Limb (tissue), 2 donors: Measurements from ENCODE around the gene AMPD3.
"Not testable (repeated sequence)": the region's sequence is repeated elsewhere in the genome, so short reads cannot be mapped to it uniquely, and the experiment has no call there.

Experiments
- DNase-seq, 2 donors: peaks; one replicate each; pipeline ENCODE4 v3.0.0-alpha.2; 2016; ENCODE audit errors: extremely low spot score in 2 of 2

AMPD3 gene

GRCh38 chr11:10436683-10437082, 18.4 kb upstream of the AMPD3 start:
- not testable (repeated sequence) for DNase-seq

- DNase-seq, result no peak
Observed at GRCh38 chr11:10438458-10438857, 16.6 kb upstream of the AMPD3 start.

- DNase-seq, result no peak
Observed at GRCh38 chr11:10439351-10439750, 15.7 kb upstream of the AMPD3 start.

DNA sequence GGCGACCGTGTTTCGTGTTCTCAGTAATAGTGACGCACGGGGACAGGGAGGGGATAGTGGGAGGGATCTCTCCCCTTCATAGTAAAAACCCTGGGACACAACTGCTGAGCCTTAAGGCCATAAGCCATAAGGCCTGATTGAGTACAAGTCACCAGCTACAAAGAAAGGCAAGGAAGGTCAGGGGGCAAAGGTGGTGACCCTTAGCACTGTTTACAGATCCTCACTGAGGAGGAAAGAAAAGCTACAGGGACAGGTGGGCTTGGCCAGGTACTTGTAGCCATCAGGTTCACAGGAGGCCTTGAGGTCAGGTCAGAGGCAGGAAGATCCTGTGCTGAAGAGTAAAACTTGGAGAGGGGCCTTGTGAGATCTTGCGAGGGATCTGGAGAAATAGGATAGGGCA, 15.1 kb upstream of the AMPD3 start:
- no peak for DNase-seq

DNA sequence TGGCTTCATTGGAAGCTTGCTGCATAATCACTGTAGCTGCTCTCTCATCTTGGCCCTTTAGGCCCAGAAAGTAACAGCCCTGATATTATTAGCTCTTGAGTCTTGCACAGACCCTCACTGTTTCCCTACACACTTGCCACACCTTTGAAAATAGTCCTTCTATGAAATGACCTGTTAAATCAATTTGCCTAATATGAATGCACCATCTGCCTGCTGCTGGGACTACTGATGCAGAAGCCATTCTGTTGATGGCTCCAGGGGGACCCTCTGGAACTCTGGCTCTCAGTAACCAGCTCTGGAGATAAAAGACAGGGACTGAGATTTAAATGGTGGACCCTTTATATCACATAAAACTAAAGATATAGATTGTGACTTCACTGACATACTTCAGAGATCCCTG, 14.7 kb upstream of the AMPD3 start:
- no peak for DNase-seq

DNA sequence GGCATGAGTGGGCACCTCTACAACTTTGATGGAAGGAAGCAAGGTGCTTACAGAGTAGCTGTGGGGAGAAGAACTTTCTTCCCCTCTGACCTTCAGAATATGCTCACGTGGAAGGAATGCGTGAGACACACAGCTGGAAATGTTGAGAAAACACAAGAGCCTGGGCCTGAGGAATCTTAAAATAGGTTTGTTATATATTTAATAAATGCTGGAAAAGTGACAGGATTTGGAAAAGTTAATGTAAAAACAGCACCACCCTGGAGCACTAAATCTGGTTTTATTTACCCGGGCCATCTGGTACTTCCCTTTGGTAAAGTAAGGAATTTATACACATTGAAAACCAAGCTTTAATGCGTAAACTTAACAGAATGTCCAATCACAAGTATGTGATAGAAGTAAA, 14.0 kb upstream of the AMPD3 start:
- no peak for DNase-seq

GRCh38 chr11:10441652-10442503, 13.2 kb upstream of the AMPD3 start:
- no peak for DNase-seq

DNA sequence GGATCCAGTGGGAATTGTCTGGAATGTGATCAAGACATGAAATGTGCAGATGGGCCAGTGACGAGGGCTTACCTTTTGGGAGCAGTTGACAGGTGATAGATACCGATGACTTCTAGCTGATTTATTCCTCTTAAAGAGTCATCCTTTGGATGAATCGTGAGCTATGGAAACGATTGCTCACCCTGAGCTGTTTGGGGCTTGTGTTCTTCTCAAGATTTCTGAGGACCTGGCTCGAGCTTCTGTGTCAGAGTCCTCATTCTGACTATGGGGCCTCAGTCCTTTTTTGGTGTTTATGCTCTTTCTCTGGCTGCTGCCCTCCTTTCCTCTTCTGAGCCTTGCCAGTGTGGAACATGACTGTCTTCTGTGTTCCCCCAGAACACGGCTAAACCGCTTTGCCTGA, 11.9 kb upstream of the AMPD3 start:
- no peak for DNase-seq

GRCh38 chr11:10443721-10444235, 11.3 kb upstream of the AMPD3 start:
- no peak for DNase-seq

DNA sequence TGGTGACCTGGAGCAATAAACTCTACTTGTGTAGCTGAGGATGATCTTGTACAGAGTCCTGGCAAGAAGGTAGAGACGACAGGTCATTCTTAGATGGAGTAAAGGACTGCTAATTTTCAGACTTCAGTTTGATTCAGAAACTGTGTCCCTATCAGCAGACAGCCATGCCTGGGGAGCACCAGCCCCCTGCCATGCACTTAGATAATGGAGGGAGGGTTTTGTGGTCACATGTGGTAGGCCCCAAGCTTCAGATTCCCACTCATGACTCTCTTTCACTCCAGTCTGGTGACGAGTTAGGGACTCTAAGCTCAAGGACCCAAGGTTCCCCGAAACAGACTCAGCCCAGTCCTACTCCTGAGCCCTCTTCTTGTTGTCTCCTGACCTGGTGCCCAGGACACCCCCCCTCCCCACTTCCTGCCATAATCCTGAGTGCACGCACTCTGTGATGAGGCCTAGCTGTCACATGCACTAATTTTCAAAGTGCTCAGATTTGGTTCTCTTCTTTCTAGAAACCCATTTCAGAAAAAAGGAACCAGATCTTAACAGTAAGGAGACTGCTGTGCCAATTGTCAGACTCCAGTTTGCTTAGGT, 10.2 kb upstream of the AMPD3 start:
- DNase-seq, result no peak

DNA sequence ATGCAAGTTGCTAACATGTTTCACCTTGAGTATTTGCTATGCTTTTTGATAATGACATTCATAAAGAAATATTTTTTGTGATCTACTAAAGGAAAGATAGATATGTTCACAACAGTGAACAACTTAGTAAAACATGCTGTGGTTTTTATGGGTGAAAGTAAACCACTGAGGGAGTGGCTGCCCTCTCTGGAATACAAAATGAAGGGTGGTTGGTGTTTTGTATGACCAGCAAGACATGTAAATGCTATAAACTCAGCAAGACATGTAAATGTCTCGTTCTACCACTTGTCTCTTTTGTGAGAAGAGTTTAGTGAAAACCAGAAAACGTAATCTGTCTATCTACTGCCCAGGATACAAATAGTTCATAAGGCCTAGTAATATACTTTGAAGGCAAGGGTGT, 7.6 kb upstream of the AMPD3 start:
- DNase-seq, result no peak

DNA sequence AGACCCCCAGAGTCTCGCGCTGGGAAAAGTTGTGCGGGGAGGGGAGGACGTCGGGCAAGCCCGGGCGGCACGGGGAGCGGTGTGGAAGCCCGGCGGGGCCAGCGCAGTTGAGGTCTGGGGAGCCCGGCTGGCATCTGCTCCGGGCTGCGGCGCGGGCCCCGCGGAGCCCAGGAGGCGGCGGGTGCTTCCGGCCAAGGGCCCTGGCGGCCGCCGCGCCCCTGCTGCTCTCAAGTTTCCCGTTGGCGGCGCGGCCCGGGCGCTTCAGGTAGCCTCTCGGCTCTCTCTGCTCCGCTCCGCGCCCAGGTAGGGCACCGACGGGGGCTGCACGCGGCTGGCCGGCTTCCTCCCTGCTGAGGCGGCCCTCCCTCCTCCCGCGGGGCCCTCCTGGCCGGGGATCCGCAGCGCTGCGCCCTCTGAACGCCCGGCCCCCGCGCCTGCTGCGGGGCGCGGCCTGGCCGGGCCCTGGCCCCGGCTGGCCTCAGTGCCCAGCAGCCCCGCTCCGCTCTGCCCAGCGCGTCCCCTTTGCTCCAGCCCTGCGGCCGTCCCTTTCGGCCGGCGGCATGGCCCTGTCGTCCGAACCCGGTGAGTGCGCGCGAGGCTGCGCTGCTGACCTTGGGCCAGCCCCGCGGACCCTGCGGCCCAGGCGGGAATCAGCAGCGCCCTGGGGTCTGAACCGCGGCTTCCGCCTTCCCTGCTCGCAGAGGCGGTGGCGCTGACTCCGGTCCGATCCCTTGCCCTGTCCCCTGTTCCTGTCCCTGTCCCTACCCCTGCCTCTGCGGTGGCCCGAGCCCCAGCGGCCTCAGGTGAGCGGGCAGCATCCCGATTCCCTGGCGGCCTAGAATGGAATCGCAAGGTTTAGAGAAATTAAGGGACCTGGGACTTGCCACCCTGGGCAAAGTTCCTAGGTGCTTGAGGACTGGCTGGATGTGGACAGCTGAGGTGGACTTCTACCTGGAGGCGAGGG, 4.3 kb upstream of the AMPD3 start:
- DNase-seq, result no peak

DNA sequence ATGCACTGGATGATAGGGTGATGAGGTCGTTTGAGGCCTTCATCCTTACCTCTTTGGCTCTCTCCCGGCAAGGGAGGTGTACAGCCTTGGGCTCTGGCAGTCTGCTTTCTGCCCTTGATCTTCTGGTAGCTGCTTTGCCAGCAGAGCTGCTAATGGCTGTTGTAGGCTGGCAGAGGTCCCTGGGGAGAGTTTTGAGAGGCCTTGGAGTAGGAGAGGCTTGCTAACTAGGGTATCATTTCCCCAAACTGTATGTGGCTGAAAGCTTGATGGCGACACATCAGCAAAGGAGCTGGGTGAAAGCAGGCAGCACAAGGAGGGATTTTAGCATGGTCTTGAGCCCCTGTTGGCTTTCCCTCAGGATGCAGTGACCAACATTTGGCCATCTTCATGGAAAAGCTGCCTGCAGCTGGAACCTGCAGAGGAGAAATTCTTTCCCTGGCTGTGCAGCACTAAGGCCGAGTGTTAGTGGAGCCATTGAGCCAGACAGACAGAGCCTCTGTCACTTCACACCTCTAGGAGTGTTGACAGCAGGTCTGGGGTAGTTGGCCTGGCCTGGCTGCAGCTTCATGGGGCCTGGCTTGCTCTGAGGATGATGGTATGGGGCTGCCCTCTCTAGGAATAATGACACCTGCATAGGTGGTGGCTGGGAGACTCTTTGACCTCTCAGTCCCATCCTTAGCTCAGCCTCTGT, 3.5 kb upstream of the AMPD3 start:
- DNase-seq, result no peak

DNA sequence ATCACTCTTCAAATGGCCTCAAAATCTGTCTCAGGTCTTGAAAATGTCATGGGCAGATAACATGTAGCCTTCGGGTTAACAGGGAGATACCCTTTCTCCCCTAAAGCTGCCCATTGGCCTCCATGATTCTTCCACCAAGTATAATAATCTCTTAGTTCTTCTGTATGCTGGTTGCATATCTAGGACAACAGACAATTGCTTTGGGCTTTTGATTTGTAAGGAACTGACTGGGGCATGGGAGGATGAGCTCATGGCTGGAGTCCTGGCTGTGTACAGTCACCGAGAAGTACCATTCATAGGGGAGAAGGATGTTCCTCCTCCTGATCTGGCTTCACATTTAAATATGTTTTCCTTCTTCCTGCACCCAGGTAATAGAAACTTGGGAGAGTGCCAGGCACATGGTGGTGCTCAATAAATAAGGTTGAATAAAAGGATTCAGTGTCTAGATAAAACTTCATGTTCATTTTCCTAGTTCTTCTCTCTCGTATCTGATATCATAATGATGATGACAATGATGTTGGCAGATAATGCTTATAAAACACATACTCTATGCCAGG, 2.8 kb upstream of the AMPD3 start:
- DNase-seq, result no peak

GRCh38 chr11:10453261-10453660, 1.8 kb upstream of the AMPD3 start:
- DNase-seq, result no peak

GRCh38 chr11:10455637-10456487, 798 bp downstream of the AMPD3 start:
- DNase-seq, result no peak

- DNase-seq, result peak in 1 of 2 donors; percentile 55
Observed at GRCh38 chr11:10456519-10456918, 1.5 kb downstream of the AMPD3 start.

DNA sequence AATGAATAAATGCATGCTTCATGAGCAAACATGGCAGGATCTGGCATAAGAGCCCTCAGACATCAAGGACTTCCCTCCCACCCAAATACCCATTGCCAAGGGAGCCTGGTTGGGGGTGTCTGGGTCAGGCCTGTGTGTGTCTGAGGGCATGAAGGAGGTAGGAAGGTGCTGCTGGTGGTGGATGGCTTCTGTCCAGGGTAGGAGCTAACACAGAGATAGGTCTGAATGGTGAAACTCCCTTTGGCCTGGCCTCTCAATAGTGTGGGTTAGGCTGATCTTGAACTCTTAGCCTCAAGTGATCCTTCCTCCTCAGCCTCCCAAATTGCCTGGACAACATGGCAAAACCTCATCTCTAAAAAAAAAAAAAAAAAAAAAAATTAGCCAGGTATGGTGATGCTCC, 2.8 kb downstream of the AMPD3 start:
- DNase-seq, result no peak

- DNase-seq, result no peak
Observed at GRCh38 chr11:10459029-10459970, 4.2 kb downstream of the AMPD3 start.
